Adrenal gland (tissue), 12 donors: ENCODE data around the gene BPHL. TPM values are rescaled to one million over a fixed set of nuclear protein-coding genes. Genes with fewer than 3 reads are reported as not detected.
"Not testable (repeated sequence)": the region's sequence is repeated elsewhere in the genome, so short reads cannot be mapped to it uniquely, and the experiment has no call there.

ENCODE experiments used
- DNase-seq, 7 donors: peaks; one replicate each; pipeline ENCODE4 v3.0.0-alpha.2; 2019 to 2020
- H3K27ac ChIP-seq, 5 donors: fragments of 200-600 bp; sonication (generic) in 4 of 5; 1 replicate in 3 of 5; 2 replicates in 2 of 5; pipeline versions ENCODE4 v1.5.1 to v1.8.0; 2016 to 2020; ENCODE audit warnings: mild to moderate bottlenecking in 1 of 5
- H3K27me3 ChIP-seq: fragments of 200-600 bp; 2 replicates; pipeline ENCODE4 v1.8.0; 2021
- H3K36me3 ChIP-seq, 2 donors: fragments of 200-600 bp; replicated peaks in 1 of 2; 1 replicate in 1 of 2; 2 replicates in 1 of 2; pipeline versions ENCODE4 v1.5.1 to v1.8.0; 2018 to 2022
- H3K4me1 ChIP-seq, 2 donors: fragments of 200-600 bp; replicated peaks in 1 of 2; 1 replicate in 1 of 2; 2 replicates in 1 of 2; pipeline versions ENCODE4 v1.5.1 to v1.8.0; 2018 to 2021
- H3K4me3 ChIP-seq, 4 donors: fragments of 200-600 bp; sonication (generic) in 3 of 4; one replicate each; pipeline ENCODE4 v1.5.1; 2016 to 2018
- H3K9me3 ChIP-seq, 3 donors: fragments of 200-600 bp; sonication (generic) in 1 of 3; replicated peaks in 1 of 3; 1 replicate in 2 of 3; 2 replicates in 1 of 3; pipeline versions ENCODE4 v1.5.1 to v1.8.0; 2016 to 2021
- CTCF ChIP-seq, 6 experiments: fragments of 450-650 bp in 4 of 6; fragments of 200-600 bp in 2 of 6; sonication (generic) in 1 of 6; IDR thresholded peaks; 1 replicate in 5 of 6; 2 replicates in 1 of 6; pipeline versions ENCODE4 v1.5.1 to v1.8.0; 2016 to 2021; ENCODE audit warnings: antibody characterized with exemption in 6 of 6, mild to moderate bottlenecking in 2 of 6, moderate library complexity in 1 of 6
- POLR2A ChIP-seq, 2 donors: fragments of 450-650 bp; IDR thresholded peaks; one replicate each; pipeline ENCODE4 v1.6.1; 2017; ENCODE audit warnings: antibody characterized with exemption in 2 of 2, mild to moderate bottlenecking in 2 of 2, moderate library complexity in 1 of 2
- WGBS, 4 donors: extraction: QIAGEN DNeasy Blood & Tissue Kit in 2 of 4; methylation state at CpG; one replicate each; pipeline versions ENCODE4 v1.1.5 to v1.1.7; 2013 to 2017; 5-methylcytosine and 5-hydroxymethylcytosine counted together
- intact Hi-C, 2 donors: fragments of 100-400 bp; cut with DNase I; formaldehyde crosslinking; loops; one replicate each; pipeline versions ENCODE4 v1.14.1 to v1.15.0; 2022 to 2023
- polyA plus RNA-seq, 3 donors: library from polyadenylated mRNA; stranded (reverse); fragments of 200-250 nt in 2 of 3; fragments of 350-450 nt in 1 of 3; fragmentation: Illumina TruSeq in 1 of 3; extraction: RNeasy Lipid Tissue Mini Kit (QIAGEN cat#74804) in 1 of 3; gene quantifications; one replicate each; pipeline ENCODE4 v1.2.3, GENCODE V29; 2013 to 2014
- total RNA-seq, 9 donors: library from RNA; depleted of rRNA in 4 of 9; stranded (reverse); fragments of >200 nt in 4 of 9; fragments of 120-200 nt in 1 of 9; fragmentation: NEBNext Ultra II Directional in 1 of 9; extraction: Animal tissue kit (Norgen Biotek cat#: 25700) in 1 of 9; gene quantifications; one replicate each; pipeline versions ENCODE4 v1.1.0 to v1.2.4, GENCODE V29; 2013 to 2023
- donor health status: healthy with polysubstance abuse.
- donor health status: Bipolar disorder and iron deficiency.
- donor health status: DM: yes; HTN: yes; CAD: no.
- donor health status: DM: no; HTN: no; CAD: no.
- donor health status: DM: no; HTN: no; CAD: no.
- donor health status: DM: yes; HTN: yes; CAD: no.

BPHL gene
- total and polyA plus RNA-seq, 12 donors: 17.2 to 58.1 (median 25.3) TPM

DNA sequence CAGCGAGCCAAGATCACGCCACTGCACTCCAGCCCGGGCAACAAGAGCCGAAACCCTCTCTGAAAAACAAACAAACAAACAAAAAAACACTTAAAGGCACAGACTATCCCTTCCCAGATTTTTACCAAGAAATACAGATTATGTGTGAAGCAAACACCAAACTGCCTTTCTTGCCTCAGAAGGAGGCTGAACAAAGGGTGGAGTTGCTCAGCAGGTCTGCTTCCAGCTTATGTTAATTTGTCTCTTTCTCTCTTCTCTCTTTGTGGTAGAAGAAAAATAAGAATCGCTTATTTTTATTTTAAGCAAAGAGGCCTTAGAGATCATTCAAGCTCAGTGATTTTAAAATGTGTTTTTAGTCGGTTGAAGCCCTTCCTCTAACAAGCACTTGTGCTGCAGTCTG, 24.6 kb downstream of the BPHL start:
- Histone ChIP-seq H3K27ac (no peak overlapping the region), H3K36me3 (peaks cover 0 to 11% of the 10 kb centered on the region in 2 donors), H3K27me3 (no peaks in the 10 kb centered on the region), H3K9me3 (no peaks in the 10 kb centered on the region), H3K4me1 (peaks cover 0 to 1% of the 10 kb centered on the region in 2 donors), H3K4me3 (no peak overlapping the region)
- 88 to 93% (median 93%) methylated on average over 6 of the region's 6 CpGs for WGBS, 4 donors
- intact Hi-C loops: no loop called here
- DNase-seq: no peak
- no peak for TF ChIP-seq CTCF (IDR thresholded peaks at IDR 0.05)
- no peak for TF ChIP-seq POLR2A (IDR thresholded peaks at IDR 0.05)

GRCh38 chr6:3144571-3144970, 26.1 kb downstream of the BPHL start:
- DNase-seq: no peak
- WGBS, 4 donors: 82 to 93% (median 86%) methylated on average over 8 of the region's 8 CpGs
- no peak overlapping the region for H3K4me3 ChIP-seq
- H3K27me3 ChIP-seq: no peaks in the 10 kb centered on the region
- no peaks in the 10 kb centered on the region for H3K9me3 ChIP-seq
- no peaks in the 10 kb centered on the region for H3K4me1 ChIP-seq
- H3K27ac ChIP-seq: no peak overlapping the region
- TF ChIP-seq POLR2A (IDR thresholded peaks at IDR 0.05): no peak
- peaks cover 0 to 11% of the 10 kb centered on the region in 2 donors for H3K36me3 ChIP-seq
- intact Hi-C loops: no loop called here

DNA sequence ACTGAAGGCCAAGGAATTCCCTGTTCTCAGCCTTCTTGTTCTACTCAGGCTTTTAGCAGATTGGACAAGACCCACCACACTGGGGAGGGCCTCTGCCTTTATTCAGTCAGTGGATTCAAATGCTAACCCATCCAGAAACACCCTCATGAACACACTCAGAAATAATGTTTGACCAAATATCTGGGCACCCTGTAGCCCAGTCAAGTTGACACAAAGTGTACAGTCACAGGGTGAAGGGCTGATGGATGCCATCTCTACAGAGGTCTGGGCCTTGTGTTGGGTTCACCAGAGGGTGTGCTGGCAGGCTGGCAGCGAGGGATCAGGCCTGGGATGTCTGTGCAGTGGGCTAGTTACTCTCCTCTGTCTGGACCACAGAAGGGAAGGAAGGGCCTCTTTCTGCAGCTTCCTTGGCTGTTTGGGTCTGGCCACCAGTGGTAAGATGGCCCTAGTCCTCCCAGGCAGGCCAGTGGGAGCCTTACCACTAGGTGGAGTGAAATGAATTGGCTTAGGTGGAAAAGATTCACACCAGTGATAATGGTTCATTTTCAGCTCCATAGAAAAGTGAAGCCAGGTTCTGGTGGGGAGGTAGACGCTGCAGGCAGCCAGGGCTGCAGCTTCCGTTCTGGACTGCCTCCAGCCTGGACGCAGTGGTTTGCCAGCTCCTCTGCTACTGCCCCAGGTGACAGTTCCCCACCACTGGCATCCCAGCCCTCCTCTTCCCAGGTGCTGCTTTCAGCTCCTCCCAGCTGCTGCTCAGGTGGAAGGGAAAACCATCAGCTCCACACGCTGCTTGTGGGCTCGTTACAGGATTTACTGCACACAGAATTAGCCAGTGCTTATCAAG, 29.6 kb downstream of the BPHL start:
- no peak overlapping the region for H3K27ac ChIP-seq
- no peak for DNase-seq
- peaks cover 0 to 7% of the 10 kb centered on the region in 2 donors for H3K36me3 ChIP-seq
- TF ChIP-seq CTCF (IDR thresholded peaks at IDR 0.05): no peak
- no peak for TF ChIP-seq POLR2A (IDR thresholded peaks at IDR 0.05)
- no peaks in the 10 kb centered on the region for H3K4me1 ChIP-seq
- 90 to 97% (median 96%) methylated on average over 2 to 6 of the region's 6 CpGs for WGBS, 4 donors
- intact Hi-C loops: no loop called here
- H3K27me3 ChIP-seq: no peaks in the 10 kb centered on the region
- no peak overlapping the region for H3K4me3 ChIP-seq
- no peaks in the 10 kb centered on the region for H3K9me3 ChIP-seq

GRCh38 chr6:3151691-3152090, 33.2 kb downstream of the BPHL start:
- Histone ChIP-seq H3K27me3 (no peaks in the 10 kb centered on the region), H3K4me1 (no peaks in the 10 kb centered on the region), H3K27ac (no peak overlapping the region), H3K36me3 (peaks cover 0 to 5% of the 10 kb centered on the region in 2 donors), H3K9me3 (no peaks in the 10 kb centered on the region), H3K4me3 (no peak overlapping the region)
- DNase-seq: no peak
- WGBS, 4 donors: 82 to 89% (median 87%) methylated on average over 4 to 5 of the region's 5 CpGs
- intact Hi-C loops: no loop called here
- TF ChIP-seq POLR2A (IDR thresholded peaks at IDR 0.05) (no peak), CTCF (IDR thresholded peaks at IDR 0.05) (no peak)

DNA sequence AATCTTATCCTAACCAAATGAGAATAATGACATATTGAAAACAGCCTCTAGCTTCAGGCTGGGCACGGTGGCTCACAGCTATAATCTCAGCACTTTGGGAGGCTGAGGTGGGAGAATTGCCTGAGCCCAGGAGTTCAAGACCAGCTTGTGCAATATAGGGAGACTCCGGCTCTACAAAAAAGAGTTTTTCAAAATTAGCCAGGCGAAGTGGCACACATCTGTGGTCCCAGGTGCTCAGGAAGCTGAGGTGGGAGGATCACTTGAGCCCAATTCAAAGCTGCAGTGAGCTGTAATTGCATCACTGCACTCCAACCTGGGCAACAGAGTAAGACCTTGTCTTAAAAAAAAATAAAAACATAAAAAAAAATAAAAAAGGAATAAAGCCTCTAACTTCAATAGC, 34.2 kb downstream of the BPHL start:
- intact Hi-C loops: no loop called here
- no peak overlapping the region for H3K27ac ChIP-seq
- H3K27me3 ChIP-seq: no peaks in the 10 kb centered on the region
- DNase-seq: no peak
- no peaks in the 10 kb centered on the region for H3K4me1 ChIP-seq
- H3K4me3 ChIP-seq: no peak overlapping the region
- TF ChIP-seq POLR2A (IDR thresholded peaks at IDR 0.05) (no peak), CTCF (IDR thresholded peaks at IDR 0.05) (no peak)
- H3K9me3 ChIP-seq: no peaks in the 10 kb centered on the region
- peaks cover 0 to 5% of the 10 kb centered on the region in 2 donors for H3K36me3 ChIP-seq
- 92 to 96% (median 94%) methylated on average over 3 of the region's 3 CpGs for WGBS, 4 donors

GRCh38 chr6:3155416-3155815, 36.9 kb downstream of the BPHL start:
- H3K27me3 ChIP-seq, H3K36me3 ChIP-seq, H3K9me3 ChIP-seq, H3K4me3 ChIP-seq, H3K27ac ChIP-seq, DNase-seq, intact Hi-C loops, H3K4me1 ChIP-seq: not testable (repeated sequence)
- 73 to 91% (median 78%) methylated on average over 5 to 6 of the region's 6 CpGs for WGBS, 4 donors
